GOT3 (cell line): ENCODE data around the gene KDM4C.

Experiments used
- DNase-seq: peaks from one replicate; lab custom pipeline; 2025; ENCODE audit warnings: mixed read lengths; lab: John Stamatoyannopoulos, UW

The KDM4C gene

GRCh38 chr9:7097785-7098752 is 340.3 kb downstream of the KDM4C start:
- no peak for DNase-seq

GRCh38 chr9:7103367-7103766 is 345.6 kb downstream of the KDM4C start:
- DNase-seq = no peak

GRCh38 chr9:7103771-7104170 is 346.0 kb downstream of the KDM4C start:
- no peak for DNase-seq

- DNase-seq = no peak
Measured at GRCh38 chr9:7104625-7105024, 346.9 kb downstream of the KDM4C start.

- no peak for DNase-seq
Measured at GRCh38 chr9:7105095-7105494, 347.3 kb downstream of the KDM4C start.

GRCh38 chr9:7108936-7109335 is 351.2 kb downstream of the KDM4C start:
- no peak for DNase-seq

GRCh38 chr9:7111413-7111812 is 353.6 kb downstream of the KDM4C start:
- no peak for DNase-seq

- DNase-seq = no peak
Measured at GRCh38 chr9:7115606-7116005, 357.8 kb downstream of the KDM4C start.

- DNase-seq = no peak
Measured at GRCh38 chr9:7117676-7118561, 360.1 kb downstream of the KDM4C start.

GRCh38 chr9:7118633-7119032 is 360.9 kb downstream of the KDM4C start:
- no peak for DNase-seq

GRCh38 chr9:7119612-7120011 is 361.8 kb downstream of the KDM4C start:
- DNase-seq = no peak

- DNase-seq = no peak
Measured at GRCh38 chr9:7121055-7121454, 363.3 kb downstream of the KDM4C start.

GRCh38 chr9:7121664-7122063 is 363.9 kb downstream of the KDM4C start:
- no peak for DNase-seq

- no peak for DNase-seq
Measured at GRCh38 chr9:7123743-7124142, 366.0 kb downstream of the KDM4C start.

GRCh38 chr9:7125231-7125630 is 367.5 kb downstream of the KDM4C start:
- DNase-seq = no peak

GRCh38 chr9:7129391-7129790 is 371.6 kb downstream of the KDM4C start:
- DNase-seq = no peak

GRCh38 chr9:7130266-7130820 is 372.6 kb downstream of the KDM4C start:
- DNase-seq = no peak

GRCh38 chr9:7132605-7133004 is 374.8 kb downstream of the KDM4C start:
- DNase-seq = no peak

GRCh38 chr9:7135735-7136134 is 378.0 kb downstream of the KDM4C start:
- no peak for DNase-seq

- DNase-seq = no peak
Measured at GRCh38 chr9:7137040-7137439, 379.3 kb downstream of the KDM4C start.

- DNase-seq = no peak
Measured at GRCh38 chr9:7137571-7137970, 379.8 kb downstream of the KDM4C start.

- DNase-seq = no peak
Measured at GRCh38 chr9:7139886-7140285, 382.1 kb downstream of the KDM4C start.
